Measurements from ENCODE around the gene CBX8.

CBX8 gene

GRCh38 chr17:79750650-79751545 is 46.0 kb downstream of the CBX8 start:
- DNase-seq (ENCODE audit: low read depth, low spot score), result no peak

DNA sequence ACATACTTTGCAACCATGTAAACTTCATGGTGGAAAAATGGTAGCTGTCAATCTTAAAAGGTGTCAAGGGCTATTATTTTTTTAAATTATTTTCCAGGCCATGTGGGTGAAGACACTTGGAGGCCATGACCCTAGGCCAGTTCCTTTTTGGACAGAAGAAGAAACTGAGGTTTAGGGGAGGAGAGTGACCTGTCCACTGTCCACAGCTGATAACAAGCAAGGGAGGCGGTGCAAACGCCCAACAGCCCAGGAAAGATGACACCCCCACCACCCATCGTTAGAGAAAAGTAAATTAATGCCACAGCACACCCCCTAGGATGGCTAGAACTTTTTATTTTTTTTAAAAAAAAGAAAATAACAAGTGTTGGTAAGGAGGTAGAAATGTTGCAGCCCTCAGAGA is 46.9 kb downstream of the CBX8 start:
- DNase-seq (ENCODE audit: low read depth, low spot score), result no peak

DNA sequence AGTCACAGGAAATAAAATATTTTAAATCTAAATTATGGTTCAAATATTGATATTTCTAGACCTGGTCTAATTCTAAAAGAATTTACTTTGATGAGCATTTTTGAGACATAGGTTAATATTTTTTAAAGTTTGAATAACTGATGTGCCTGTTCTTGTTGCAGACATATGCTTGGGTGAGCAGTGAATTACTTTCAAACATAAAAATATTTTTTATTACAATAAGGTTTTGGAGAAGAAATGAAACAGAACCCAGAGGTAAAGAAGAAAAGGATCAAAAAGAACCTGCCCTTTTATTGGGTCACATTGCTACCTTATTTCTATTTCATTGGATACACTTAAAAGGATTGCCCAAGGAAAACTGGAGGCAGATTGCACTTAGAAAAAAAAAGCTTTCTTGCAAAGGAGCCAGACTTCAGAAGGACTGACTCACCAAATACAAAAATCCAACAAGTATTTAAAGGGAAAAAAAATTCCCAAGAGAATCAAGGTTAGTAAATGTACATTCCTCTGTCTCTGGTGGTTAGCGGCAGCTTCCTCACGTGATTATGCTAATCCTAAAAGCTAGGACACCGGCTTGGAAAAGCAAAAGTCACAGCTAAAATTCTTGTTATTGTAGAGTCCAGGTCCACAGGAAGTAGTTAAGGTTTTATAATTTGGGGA is 47.6 kb downstream of the CBX8 start:
- no peak for DNase-seq (ENCODE audit: low read depth, low spot score)

DNA sequence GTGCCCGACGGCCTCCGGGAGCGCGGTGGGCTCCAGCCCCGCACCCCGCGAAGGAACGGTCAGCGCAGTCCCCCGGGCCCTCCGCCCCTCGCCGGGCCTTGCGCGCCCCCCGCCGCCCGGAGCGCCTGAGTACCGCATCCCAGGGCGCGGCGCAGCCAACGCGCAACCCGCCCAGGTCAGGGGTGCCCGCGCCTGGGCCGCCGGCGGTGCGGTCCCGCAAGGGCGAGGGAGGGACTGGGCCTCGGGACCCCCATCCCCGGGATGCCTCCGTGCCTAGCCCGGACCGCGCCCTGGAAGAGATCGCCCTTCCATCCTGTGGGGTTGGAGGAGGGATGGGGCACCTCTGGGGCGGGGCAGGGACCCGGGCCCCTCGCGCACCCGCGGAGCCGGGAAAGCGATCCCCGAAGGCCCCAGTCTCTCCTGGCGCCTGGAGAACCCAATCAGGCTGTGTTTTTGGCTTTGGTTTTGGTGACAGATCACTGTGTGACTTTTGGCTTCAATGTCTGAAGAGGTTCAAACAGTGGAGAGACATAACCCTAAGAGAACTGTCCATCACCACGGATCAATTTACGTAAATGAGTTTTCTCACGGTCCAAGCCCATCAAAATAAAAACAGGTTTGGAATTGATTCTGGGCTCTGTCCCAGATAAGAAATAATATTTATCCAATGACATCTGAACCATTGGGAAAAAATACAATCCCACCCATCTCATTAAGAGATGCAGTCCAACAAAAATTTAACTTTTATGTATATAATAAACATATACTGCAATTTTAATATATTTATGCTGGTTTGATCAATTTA is 48.4 kb downstream of the CBX8 start:
- no peak for DNase-seq (ENCODE audit: low read depth, low spot score)

DNA sequence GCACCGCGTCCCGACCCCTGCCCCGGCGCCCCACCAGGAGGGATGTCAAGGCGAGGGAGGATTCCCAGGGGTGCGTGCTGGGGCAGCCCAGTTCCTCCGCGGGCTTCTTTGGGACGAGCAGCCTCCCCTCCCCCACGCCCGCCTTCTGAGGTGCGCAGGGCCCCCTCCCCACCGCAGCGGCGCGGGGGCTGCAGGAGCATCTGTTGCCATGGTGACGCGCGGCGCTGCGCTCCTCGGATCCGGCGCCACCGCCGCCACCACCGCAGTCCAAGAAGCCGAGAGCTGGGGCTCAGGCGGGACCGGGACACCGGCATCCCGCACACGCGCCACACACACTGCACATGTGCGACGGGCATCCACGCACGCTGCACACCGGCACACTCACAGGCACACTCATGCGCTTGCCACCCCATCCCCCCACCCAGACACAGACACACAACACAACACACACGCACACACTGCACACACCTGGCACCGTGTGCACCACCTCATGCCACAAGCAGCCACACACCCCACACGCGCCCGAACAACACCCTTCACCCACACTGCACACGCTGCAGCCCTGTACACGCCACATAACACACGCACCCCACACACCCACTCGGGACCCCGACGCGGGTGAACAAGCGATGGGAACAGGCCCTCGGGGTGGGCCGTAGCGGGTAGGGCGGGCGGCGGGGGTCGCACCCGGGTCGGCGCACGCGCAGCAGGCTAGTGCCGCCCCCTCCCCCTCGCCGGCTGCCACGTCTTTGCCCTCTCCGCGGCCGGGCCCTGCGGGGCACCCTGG is 49.2 kb downstream of the CBX8 start:
- no peak for DNase-seq (ENCODE audit: low read depth, low spot score)

DNA sequence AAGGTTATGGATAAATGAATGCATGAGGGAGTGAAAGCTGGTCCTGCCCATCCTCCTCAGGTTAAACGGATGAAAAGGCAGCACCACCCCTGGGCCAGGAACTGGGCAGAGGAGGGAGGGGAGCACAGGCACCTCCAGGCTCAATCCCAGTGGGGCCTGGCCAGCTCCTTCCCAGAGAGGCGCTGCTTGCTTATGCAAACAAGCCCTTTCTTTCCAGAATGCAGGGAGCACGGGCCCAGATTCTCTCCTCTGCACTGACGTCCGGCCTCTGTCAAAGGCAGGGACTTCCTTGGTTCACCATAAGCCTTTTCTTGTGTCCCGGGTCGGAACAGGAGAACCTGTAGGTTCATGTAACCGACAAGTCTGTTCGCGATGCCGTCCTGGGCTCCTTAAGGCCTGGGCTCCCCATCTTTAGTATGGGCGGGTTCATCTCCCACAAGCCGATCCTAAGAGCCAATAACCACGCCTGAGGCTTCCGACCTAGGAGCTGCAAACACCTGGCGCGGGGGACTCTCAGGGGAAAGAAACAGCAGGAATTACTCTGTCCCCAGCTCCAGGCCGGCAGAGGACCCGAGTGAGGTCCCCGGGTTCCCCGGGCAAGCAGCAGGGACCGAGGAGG is 49.9 kb downstream of the CBX8 start:
- peak; percentile 41 for DNase-seq (ENCODE audit: low read depth, low spot score)

- DNase-seq (ENCODE audit: low read depth, low spot score), result no peak
These were observed 51.2 kb downstream of the CBX8 start for GRCh38 chr17:79745641-79746105.

GRCh38 chr17:79743614-79744013 is 53.3 kb downstream of the CBX8 start:
- DNase-seq (ENCODE audit: low read depth, low spot score), result no peak

GRCh38 chr17:79742951-79743476 is 53.9 kb downstream of the CBX8 start:
- peak; percentile 69 for DNase-seq (ENCODE audit: low read depth, low spot score)

DNA sequence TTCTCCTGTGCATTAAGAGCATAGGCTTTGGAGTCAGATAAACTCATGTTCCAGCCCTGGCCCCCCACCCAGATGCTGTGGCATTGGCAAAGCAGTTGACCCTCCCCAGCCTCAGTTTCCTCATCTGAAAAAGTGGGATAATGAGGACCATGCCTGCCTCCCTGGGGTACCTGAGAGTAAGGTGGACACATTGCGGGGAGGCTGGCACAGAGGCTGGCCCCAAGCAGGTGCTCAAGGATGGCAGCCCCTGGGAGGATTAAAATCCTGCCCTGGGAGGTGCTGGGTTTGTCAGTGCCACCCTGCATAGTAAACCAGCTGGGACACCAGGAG is 54.3 kb downstream of the CBX8 start:
- no peak for DNase-seq (ENCODE audit: low read depth, low spot score)
